ENCODE measurements around the gene TCTN1. TPM values are rescaled to one million over a fixed set of nuclear protein-coding genes. Genes with fewer than 3 reads are reported as not detected.

TCTN1 gene
- total and polyA plus RNA-seq, 2 of the 13 experiments (the other 11 are each of a cell fraction or from before 2014, with no cell fraction given): 13.6 to 16.0 TPM

DNA sequence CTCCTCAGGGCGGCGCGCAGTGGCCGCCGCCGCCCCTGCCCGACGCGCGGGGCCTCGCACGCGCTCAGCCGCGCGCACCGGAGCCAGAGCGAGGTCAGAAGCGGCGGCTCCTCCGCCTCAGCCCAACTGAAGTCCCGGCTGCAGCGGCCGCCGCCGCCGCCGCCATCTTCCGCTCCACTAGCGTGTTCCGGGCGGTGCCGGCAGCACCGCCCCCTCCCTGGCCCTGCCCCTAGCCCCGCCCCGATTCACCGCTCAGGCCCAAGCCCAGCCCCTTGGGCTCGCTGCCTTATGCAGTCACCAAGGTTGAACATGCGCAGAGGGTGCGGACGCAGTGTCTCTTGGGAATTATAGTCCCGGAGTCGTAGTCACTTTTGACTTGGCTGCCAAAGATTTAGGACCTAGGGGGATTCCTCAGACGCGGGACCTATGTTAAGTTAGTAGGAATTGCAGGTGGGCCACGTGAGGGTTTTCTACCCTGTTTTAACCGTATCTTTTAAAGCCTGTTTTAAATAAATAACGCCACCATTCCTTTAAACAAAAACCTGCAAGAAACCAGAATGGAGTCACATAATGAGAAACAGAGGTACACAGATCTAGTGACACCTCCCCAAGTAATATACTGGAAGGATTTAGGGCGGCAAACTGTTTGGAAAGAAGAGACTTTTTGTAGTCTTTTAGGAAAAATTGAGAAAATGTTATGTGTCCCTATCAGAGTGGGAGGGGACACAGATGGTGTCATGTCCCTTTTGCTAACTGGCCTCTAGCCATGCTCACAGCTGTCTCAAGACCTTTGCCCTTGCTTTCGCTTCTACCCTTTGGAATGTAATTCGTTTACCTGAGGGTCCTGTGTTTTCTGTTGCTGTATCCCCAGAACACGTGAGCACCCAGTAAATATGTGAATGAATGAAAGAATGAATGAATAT lies 30.5 kb upstream of the TCTN1 start, which contains the start of gene PPTC7 (continued):
- no peak for TF ChIP-seq NFAT5 (CRISPR knock-in tag; IDR thresholded peaks at IDR 0.05)
- TF ChIP-seq NCOR1 (IDR thresholded peaks at IDR 0.05; ENCODE audit: borderline replicate concordance, low read length): peak; percentile 57; the same call in 1 of the 2 replicates
- TF ChIP-seq SUZ12 (IDR thresholded peaks at IDR 0.05; ENCODE audit: low read depth, low read length): peak; percentile 36; the same call in 1 of the 2 replicates
- peak; percentile 5; the same call in 1 of the 2 replicates for TF ChIP-seq RXRB (CRISPR knock-in tag; IDR thresholded peaks at IDR 0.05; ENCODE audit: borderline replicate concordance)
- TF ChIP-seq ZNF17 (CRISPR knock-in tag; IDR thresholded peaks at IDR 0.05): no peak
- no peak for TF ChIP-seq PBX3 (CRISPR knock-in tag; IDR thresholded peaks at IDR 0.05; ENCODE audit: borderline replicate concordance)
- no peak for TF ChIP-seq RFX3 (CRISPR knock-in tag; IDR thresholded peaks at IDR 0.05)
- no peak; the same call in 1 of the 2 replicates for TF ChIP-seq GATAD2A (CRISPR knock-in tag; IDR thresholded peaks at IDR 0.05)
- TF ChIP-seq NFIB (CRISPR knock-in tag; IDR thresholded peaks at IDR 0.05; ENCODE audit: borderline replicate concordance): no peak
- TF ChIP-seq ZNF841 (CRISPR knock-in tag; IDR thresholded peaks at IDR 0.05; ENCODE audit: borderline replicate concordance): no peak
- no peak for TF ChIP-seq ZNF607 (CRISPR knock-in tag; IDR thresholded peaks at IDR 0.05; ENCODE audit: borderline replicate concordance)
- TF ChIP-seq KDM5B (CRISPR knock-in tag; IDR thresholded peaks at IDR 0.05; ENCODE audit: borderline replicate concordance): no peak
- TF ChIP-seq KDM4B (CRISPR knock-in tag; IDR thresholded peaks at IDR 0.05): no peak
- TF ChIP-seq YY1 (IDR thresholded peaks at IDR 0.05; ENCODE audit: insufficient read depth, insufficient replicate concordance, low read depth, low read length): peak; percentile 93
- TF ChIP-seq ATF4 (CRISPR knock-in tag; IDR thresholded peaks at IDR 0.05): no peak
- TF ChIP-seq MZF1 (CRISPR knock-in tag; IDR thresholded peaks at IDR 0.05; ENCODE audit: borderline replicate concordance): no peak
- TF ChIP-seq PAXIP1 (CRISPR knock-in tag; conservative IDR thresholded peaks at IDR 0.05): 0 out of 2 replicates have a peak, but pooled peaks have one; percentile 25
